NT2/D1 (cell line): ENCODE data around the gene BSN.

Source experiments
- SUZ12 ChIP-seq: IDR thresholded peaks from 2 replicates; pipeline ENCODE4 v1.6.1; 2011; ENCODE audit not compliant: insufficient read length, insufficient read depth; ENCODE audit errors: extremely low read depth
- ZNF274 ChIP-seq: IDR thresholded peaks from 2 replicates; pipeline ENCODE4 v1.6.1; 2011; ENCODE audit warnings: mild to moderate bottlenecking, low read depth, low read length

DNA sequence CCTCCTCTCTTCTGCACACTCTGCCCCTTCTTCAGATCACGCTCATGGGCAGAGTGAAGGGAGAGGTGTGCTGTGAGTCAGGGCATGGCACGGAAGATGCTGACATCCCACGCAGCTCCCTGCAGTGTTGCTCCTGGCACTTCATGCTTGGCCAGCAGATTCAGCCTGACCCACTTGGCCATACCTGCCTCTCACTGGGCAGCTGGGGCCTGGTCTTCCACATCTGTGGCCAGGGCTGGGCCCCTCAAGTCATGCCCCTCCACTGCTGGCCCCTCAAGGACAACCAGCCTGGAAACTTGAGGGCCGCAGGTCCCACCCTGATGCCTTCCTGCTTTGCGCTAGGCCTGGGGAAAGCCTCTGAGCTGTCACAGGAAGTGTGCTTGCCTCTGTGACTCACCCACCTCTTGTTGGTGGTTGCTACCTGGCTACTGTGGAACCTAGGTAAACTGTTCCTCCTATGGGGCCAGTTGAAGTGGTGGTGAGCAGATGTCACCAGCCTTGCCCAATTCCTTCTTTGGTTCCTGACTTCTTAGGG lies 48.7 kb downstream of the BSN start:
- TF ChIP-seq ZNF274, result no peak
- no peak for TF ChIP-seq SUZ12
